ENCODE measurements around the gene SPDYC.

Gene SPDYC

GRCh38 chr11:65189191-65189590 is 19.2 kb downstream of the SPDYC start:
- TF ChIP-seq ZNF274 (IDR thresholded peaks at IDR 0.05; ENCODE audit: low read depth, low read length): no peak
- no peak overlapping the region for H3K4me3 ChIP-seq (ENCODE audit: low read length)

DNA sequence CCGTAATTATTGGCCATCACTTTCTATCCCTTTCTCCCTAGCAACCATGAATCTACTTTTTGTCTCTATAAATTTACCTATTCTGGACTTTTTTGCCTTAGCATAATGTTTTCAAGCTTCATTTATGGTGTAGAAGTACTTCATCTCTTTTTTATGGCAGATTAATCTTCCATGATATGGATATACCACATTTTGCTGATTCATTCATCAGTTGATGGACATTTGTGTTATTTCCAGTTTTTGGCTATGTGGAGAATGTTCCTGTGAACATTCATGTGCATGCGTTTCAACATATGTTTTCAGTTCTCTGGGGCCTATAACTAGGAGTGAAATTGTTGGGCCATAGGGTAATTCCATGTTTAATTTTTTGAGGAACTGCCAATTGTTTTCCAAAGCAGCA is 24.5 kb downstream of the SPDYC start:
- H3K4me3 ChIP-seq (ENCODE audit: low read length): no peak overlapping the region
- TF ChIP-seq ZNF274 (IDR thresholded peaks at IDR 0.05; ENCODE audit: low read depth, low read length): no peak

GRCh38 chr11:65204143-65204542 is 34.1 kb downstream of the SPDYC start:
- H3K4me3 ChIP-seq (ENCODE audit: low read length): no peak overlapping the region
- no peak for TF ChIP-seq ZNF274 (IDR thresholded peaks at IDR 0.05; ENCODE audit: low read depth, low read length)

- TF ChIP-seq ZNF274 (IDR thresholded peaks at IDR 0.05; ENCODE audit: low read depth, low read length): no peak
- H3K4me3 ChIP-seq (ENCODE audit: low read length): no peak overlapping the region
These were observed 34.9 kb downstream of the SPDYC start for GRCh38 chr11:65204646-65205601.

GRCh38 chr11:65205602-65205967 is 35.6 kb downstream of the SPDYC start:
- no peak for TF ChIP-seq ZNF274 (IDR thresholded peaks at IDR 0.05; ENCODE audit: low read depth, low read length)
- H3K4me3 ChIP-seq (ENCODE audit: low read length): no peak overlapping the region

- H3K4me3 ChIP-seq (ENCODE audit: low read length): no peak overlapping the region
- TF ChIP-seq ZNF274 (IDR thresholded peaks at IDR 0.05; ENCODE audit: low read depth, low read length): no peak
These were observed 36.4 kb downstream of the SPDYC start for GRCh38 chr11:65206441-65206841.

DNA sequence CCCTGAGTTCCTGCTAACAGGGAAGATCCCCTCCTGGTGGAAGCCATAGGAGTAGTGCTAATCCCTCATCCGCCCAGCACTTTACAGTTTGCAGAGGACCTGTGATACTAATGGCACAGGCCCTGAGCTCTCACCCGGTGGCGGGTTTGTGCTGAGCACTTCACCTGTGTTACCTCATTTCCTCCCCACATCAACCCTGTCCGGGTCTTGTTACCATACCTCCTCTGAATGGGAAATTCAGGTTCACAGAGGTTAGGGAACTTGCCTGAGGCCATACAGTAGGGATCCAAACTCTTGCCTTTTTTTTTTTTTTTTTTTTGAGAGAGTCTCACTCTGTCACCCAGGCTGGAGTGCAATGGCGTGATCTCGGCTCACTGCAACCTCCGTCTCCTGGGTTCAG is 36.9 kb downstream of the SPDYC start:
- no peak for TF ChIP-seq ZNF274 (IDR thresholded peaks at IDR 0.05; ENCODE audit: low read depth, low read length)
- H3K4me3 ChIP-seq (ENCODE audit: low read length): no peak overlapping the region

DNA sequence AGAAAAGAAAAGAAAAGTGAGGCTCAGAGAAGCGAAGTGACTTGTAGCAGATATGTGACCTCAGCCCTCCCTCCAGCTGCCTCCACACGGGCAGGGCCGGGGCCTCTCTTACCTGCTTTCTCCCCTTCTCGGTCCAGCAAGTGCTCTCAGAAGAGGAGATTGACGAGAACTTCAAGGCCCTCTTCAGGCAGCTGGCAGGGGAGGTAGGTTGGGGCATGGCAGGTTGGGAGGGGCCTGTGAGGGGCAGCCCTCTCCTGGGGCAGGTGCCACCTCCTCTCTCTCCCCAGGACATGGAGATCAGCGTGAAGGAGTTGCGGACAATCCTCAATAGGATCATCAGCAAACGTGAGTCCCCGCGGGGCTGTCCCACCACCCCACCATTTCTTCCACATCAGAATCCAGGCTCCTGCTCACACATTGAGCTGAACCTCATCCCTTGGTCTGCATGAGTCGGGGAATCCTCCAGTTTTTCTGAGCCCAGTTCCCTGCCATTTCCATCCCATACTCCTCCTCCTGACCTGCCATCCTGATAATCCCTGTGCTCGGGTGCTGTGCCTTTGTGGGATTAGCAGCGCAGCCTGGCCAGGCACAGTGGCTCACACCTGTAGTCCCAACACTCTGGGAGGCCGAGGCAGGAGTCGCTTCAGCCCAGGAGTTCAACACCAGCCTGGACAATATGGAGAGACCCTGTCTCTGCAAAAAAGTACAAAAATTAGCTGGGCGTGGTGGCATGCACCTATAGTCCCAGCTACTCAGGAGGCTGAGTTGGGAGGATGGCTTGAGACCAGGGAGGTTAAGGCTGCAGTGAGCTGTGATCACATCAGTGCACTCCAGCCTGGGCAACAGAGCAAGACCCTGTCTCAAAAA is 38.1 kb downstream of the SPDYC start:
- H3K4me3 ChIP-seq (ENCODE audit: low read length): no peak overlapping the region
- TF ChIP-seq ZNF274 (IDR thresholded peaks at IDR 0.05; ENCODE audit: low read depth, low read length): no peak

- TF ChIP-seq ZNF274 (IDR thresholded peaks at IDR 0.05; ENCODE audit: low read depth, low read length): no peak
- H3K4me3 ChIP-seq (ENCODE audit: low read length): no peak overlapping the region
These were observed 39.0 kb downstream of the SPDYC start for GRCh38 chr11:65208785-65209710.

DNA sequence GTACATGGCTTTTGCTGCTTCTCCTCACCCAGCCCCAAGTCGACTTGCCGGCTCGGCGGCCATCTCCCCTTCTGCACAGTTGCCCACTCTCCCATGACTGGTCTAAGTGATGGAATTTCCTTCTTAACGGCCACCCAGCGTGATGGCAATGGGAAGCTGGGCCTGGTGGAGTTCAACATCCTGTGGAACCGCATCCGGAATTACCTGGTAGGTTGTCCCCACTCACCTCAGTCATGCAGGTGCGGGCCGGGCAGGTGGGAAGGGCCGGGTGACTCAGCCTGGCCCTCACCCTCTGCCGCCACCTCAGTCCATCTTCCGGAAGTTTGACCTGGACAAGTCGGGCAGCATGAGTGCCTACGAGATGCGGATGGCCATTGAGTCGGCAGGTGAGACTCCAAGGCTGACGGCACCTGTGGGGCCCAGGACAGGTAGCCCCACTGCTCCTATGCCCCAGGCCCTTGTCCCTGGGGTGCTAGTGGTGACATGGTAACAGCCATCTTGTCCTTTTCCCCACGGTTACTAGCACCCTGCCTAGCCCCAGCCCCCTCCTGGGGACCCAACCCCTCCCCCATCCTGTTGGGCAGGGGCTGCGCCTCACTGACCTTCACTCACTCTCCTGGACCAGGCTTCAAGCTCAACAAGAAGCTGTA is 39.8 kb downstream of the SPDYC start:
- no peak for TF ChIP-seq ZNF274 (IDR thresholded peaks at IDR 0.05; ENCODE audit: low read depth, low read length)
- no peak overlapping the region for H3K4me3 ChIP-seq (ENCODE audit: low read length)

GRCh38 chr11:65210361-65210731 is 40.3 kb downstream of the SPDYC start:
- no peak for TF ChIP-seq ZNF274 (IDR thresholded peaks at IDR 0.05; ENCODE audit: low read depth, low read length)
- no peak overlapping the region for H3K4me3 ChIP-seq (ENCODE audit: low read length)

DNA sequence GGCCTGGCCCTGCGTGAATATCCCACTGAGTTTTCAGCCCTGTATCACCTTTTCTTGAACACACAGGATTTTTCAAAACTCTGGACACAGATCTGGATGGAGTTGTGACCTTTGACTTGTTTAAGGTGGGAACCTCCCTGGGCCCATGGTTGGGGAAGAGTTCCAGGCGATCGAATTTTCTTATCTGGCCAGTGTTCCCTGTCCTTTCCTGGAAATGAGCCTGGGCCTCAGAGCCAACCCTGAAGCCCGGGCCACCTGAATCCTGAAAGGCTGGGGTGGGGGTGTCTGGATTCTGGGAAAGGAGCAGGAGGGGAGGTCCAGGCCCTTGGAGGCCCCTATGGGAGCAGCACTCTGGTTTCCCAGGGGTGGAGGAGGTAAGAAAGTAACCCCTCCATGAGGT is 40.7 kb downstream of the SPDYC start:
- no peak for TF ChIP-seq ZNF274 (IDR thresholded peaks at IDR 0.05; ENCODE audit: low read depth, low read length)
- no peak overlapping the region for H3K4me3 ChIP-seq (ENCODE audit: low read length)

GRCh38 chr11:65211293-65212105 is 41.5 kb downstream of the SPDYC start:
- TF ChIP-seq ZNF274 (IDR thresholded peaks at IDR 0.05; ENCODE audit: low read depth, low read length): no peak
- H3K4me3 ChIP-seq (ENCODE audit: low read length): no peak overlapping the region
